Mesenchymal stem cell (in vitro differentiated cells and primary cell): Measurements from ENCODE around the gene ZNF365. TPM values are rescaled to one million over a fixed set of nuclear protein-coding genes. Genes with fewer than 3 reads are reported as not detected.

ENCODE experiments used
- small RNA-seq: library from polyadenylated mRNA; stranded (forward); fragments of <200 nt; extraction: miRNeasy Mini kit (QIAGEN cat#:217004); gene quantifications from one replicate; pipeline ENCODE3, GENCODE V24; 2013; ENCODE audit warnings: low read depth

ZNF365 gene

Small RNAs within 50 kb of the gene (small RNA-seq; reads per million reads assigned to genes)
- not detected for gene RN7SL591P
